ENCODE results near the gene WNT5B. TPM values are rescaled to one million over a fixed set of nuclear protein-coding genes. Genes with fewer than 3 reads are reported as not detected.

The WNT5B gene
- total RNA-seq, result 22.0 TPM

- DNase-seq (ENCODE audit: low spot score in 2 of 2) (no peak), FAIRE-seq (no peak)
Observed at GRCh38 chr12:1628666-1629337, at the start of gene WNT5B. Gene WNT5B, plus strand, starts transcription at chr12:1629231. Its CDS starts 2,124 bp downstream, at chr12:1631355.

- no peak for DNase-seq (ENCODE audit: low spot score in 2 of 2)
- FAIRE-seq, result no peak
Observed at GRCh38 chr12:1579651-1580435, 49.2 kb upstream of the WNT5B start.

GRCh38 chr12:1580526-1580925 is 48.5 kb upstream of the WNT5B start:
- no peak for FAIRE-seq
- DNase-seq (ENCODE audit: low spot score in 2 of 2), result no peak

GRCh38 chr12:1581973-1582708 is 46.9 kb upstream of the WNT5B start:
- DNase-seq (ENCODE audit: low spot score in 2 of 2) (no peak), FAIRE-seq (no peak)

- FAIRE-seq (no peak), DNase-seq (ENCODE audit: low spot score in 2 of 2) (no peak)
Observed at GRCh38 chr12:1582709-1583050, 46.4 kb upstream of the WNT5B start.

- peak; percentile 50 for FAIRE-seq
Observed at GRCh38 chr12:1583421-1584078, 45.5 kb upstream of the WNT5B start.

GRCh38 chr12:1584326-1584725 is 44.7 kb upstream of the WNT5B start:
- no peak for FAIRE-seq
- no peak for DNase-seq (ENCODE audit: low spot score in 2 of 2)

More at GRCh38 chr12:1583421-1584078, 45.5 kb upstream of the WNT5B start:
- DNase-seq (ENCODE audit: low spot score in 2 of 2), result peak; percentile 60 to 73

- DNase-seq (ENCODE audit: low spot score in 2 of 2), result no peak
Observed at GRCh38 chr12:1587927-1588574, 41.0 kb upstream of the WNT5B start.

GRCh38 chr12:1588575-1588947 is 40.5 kb upstream of the WNT5B start:
- FAIRE-seq (no peak), DNase-seq (ENCODE audit: low spot score in 2 of 2) (no peak)

More at GRCh38 chr12:1587927-1588574, 41.0 kb upstream of the WNT5B start:
- FAIRE-seq, result no peak

GRCh38 chr12:1590221-1590979 is 38.6 kb upstream of the WNT5B start:
- DNase-seq (ENCODE audit: low spot score in 2 of 2) (peak in 1 of 2 donors; percentile 41), FAIRE-seq (no peak)

GRCh38 chr12:1591034-1591433 is 38.0 kb upstream of the WNT5B start:
- DNase-seq (ENCODE audit: low spot score in 2 of 2) (no peak), FAIRE-seq (no peak)

- DNase-seq (ENCODE audit: low spot score in 2 of 2) (no peak), FAIRE-seq (no peak)
Observed at GRCh38 chr12:1591543-1591942, 37.5 kb upstream of the WNT5B start.

GRCh38 chr12:1592444-1593173 is 36.4 kb upstream of the WNT5B start:
- no peak for FAIRE-seq
- DNase-seq (ENCODE audit: low spot score in 2 of 2), result no peak

GRCh38 chr12:1593174-1594005 is 35.6 kb upstream of the WNT5B start:
- DNase-seq (ENCODE audit: low spot score in 2 of 2), result no peak
- FAIRE-seq, result no peak

- no peak for FAIRE-seq
- DNase-seq (ENCODE audit: low spot score in 2 of 2), result no peak
Observed at GRCh38 chr12:1594006-1594260, 35.1 kb upstream of the WNT5B start.

- DNase-seq (ENCODE audit: low spot score in 2 of 2) (peak; percentile 71 to 79), FAIRE-seq (no peak)
Observed at GRCh38 chr12:1594261-1595025, 34.6 kb upstream of the WNT5B start, which contains the start of gene FBXL14. Gene FBXL14, minus strand, starts transcription at chr12:1594581. Its CDS starts 515 bp downstream, at chr12:1594066.

- no peak for FAIRE-seq
- DNase-seq (ENCODE audit: low spot score in 2 of 2), result no peak
Observed at GRCh38 chr12:1595026-1595561, 33.9 kb upstream of the WNT5B start.
